H9 (cell line): ENCODE measurements around the gene CD226. TPM values are rescaled to one million over a fixed set of nuclear protein-coding genes. Genes with fewer than 3 reads are reported as not detected.

Experiments
- DNase-seq: peaks from one replicate; pipeline ENCODE4 v3.0.0-alpha.2; 2017
- H2AFZ ChIP-seq: one replicate; pipeline ENCODE4 v1.6.1; 2013; ENCODE audit warnings: mild to moderate bottlenecking, low read length, control low read depth, moderate library complexity
- H2AK5ac ChIP-seq: 2 replicates; pipeline ENCODE4 v1.6.1; 2013; ENCODE audit warnings: low read length, control low read depth, mixed read lengths; ENCODE audit not compliant: insufficient read length
- H2BK120ac ChIP-seq: one replicate; pipeline ENCODE4 v1.6.1; 2013; ENCODE audit warnings: low read depth, mild to moderate bottlenecking, low read length, control low read depth, inconsistent platforms; ENCODE audit not compliant: poor library complexity, severe bottlenecking
- H2BK12ac ChIP-seq: 2 replicates; pipeline ENCODE4 v1.6.1; 2013; ENCODE audit warnings: low read length, control low read depth, mixed read lengths, low read depth; ENCODE audit not compliant: insufficient read length
- H2BK15ac ChIP-seq: 2 replicates; pipeline ENCODE4 v1.6.1; 2013; ENCODE audit warnings: low read depth, low read length, control low read depth
- H2BK20ac ChIP-seq: one replicate; pipeline ENCODE4 v1.6.1; 2013; ENCODE audit warnings: low read depth, mild to moderate bottlenecking, low read length, control low read depth, inconsistent platforms; ENCODE audit not compliant: poor library complexity, severe bottlenecking
- H2BK5ac ChIP-seq: 2 replicates; pipeline ENCODE4 v1.6.1; 2013; ENCODE audit warnings: low read length, control low read depth, mixed read lengths; ENCODE audit not compliant: insufficient read length
- H3K14ac ChIP-seq: 2 replicates; pipeline ENCODE4 v1.6.1; 2013; ENCODE audit warnings: low read length, control low read depth; ENCODE audit not compliant: insufficient read depth
- H3K18ac ChIP-seq: 2 replicates; pipeline ENCODE4 v1.6.1; 2013; ENCODE audit warnings: low read depth, mild to moderate bottlenecking, mixed read lengths, low read length, control low read depth; ENCODE audit not compliant: insufficient read length
- H3K23ac ChIP-seq: 2 replicates; pipeline ENCODE4 v1.6.1; 2013; ENCODE audit warnings: low read length, control low read depth, mixed read lengths, low read depth; ENCODE audit not compliant: insufficient read length
- H3K23me2 ChIP-seq: 2 replicates; pipeline ENCODE4 v1.6.1; 2013; ENCODE audit warnings: low read depth, mild to moderate bottlenecking, mixed read lengths, low read length, control low read depth; ENCODE audit not compliant: insufficient read length, poor library complexity, severe bottlenecking
- H3K27ac ChIP-seq: 2 replicates; pipeline ENCODE4 v1.5.1; 2013; ENCODE audit warnings: low read length, control low read depth, mixed read lengths, low read depth; ENCODE audit not compliant: insufficient read length
- H3K27me3 ChIP-seq: 2 replicates; pipeline ENCODE4 v1.6.1; 2013; ENCODE audit warnings: low read length, control low read depth, inconsistent platforms; ENCODE audit not compliant: insufficient read depth
- H3K4ac ChIP-seq: 2 replicates; pipeline ENCODE4 v1.6.1; 2013; ENCODE audit warnings: low read depth, mild to moderate bottlenecking, control low read depth, inconsistent platforms, low read length, moderate library complexity
- H3K4me1 ChIP-seq: 2 replicates; pipeline ENCODE4 v1.6.1; 2013; ENCODE audit warnings: low read length, control low read depth, inconsistent platforms; ENCODE audit not compliant: insufficient read depth
- H3K4me2 ChIP-seq: 2 replicates; pipeline ENCODE4 v1.6.1; 2013; ENCODE audit warnings: low read length, control low read depth, mixed read lengths; ENCODE audit not compliant: insufficient read length, insufficient read depth
- H3K56ac ChIP-seq: 2 replicates; pipeline ENCODE4 v1.6.1; 2013; ENCODE audit warnings: low read depth, mild to moderate bottlenecking, mixed read lengths, low read length, control low read depth; ENCODE audit not compliant: insufficient read length
- H3K79me1 ChIP-seq: 2 replicates; pipeline ENCODE4 v1.6.1; 2013; ENCODE audit warnings: low read depth, mild to moderate bottlenecking, moderate library complexity, low read length, control low read depth, inconsistent platforms; ENCODE audit not compliant: insufficient read depth, poor library complexity, severe bottlenecking
- H3K79me2 ChIP-seq: 2 replicates; pipeline ENCODE4 v1.6.1; 2013; ENCODE audit warnings: low read length, control low read depth, inconsistent platforms; ENCODE audit not compliant: insufficient read depth
- H3K9ac ChIP-seq: 2 replicates; pipeline ENCODE4 v1.6.1; 2013; ENCODE audit warnings: low read length, control low read depth, mixed read lengths; ENCODE audit not compliant: insufficient read length; ENCODE audit errors: extremely low read depth
- H3K9me3 ChIP-seq: one replicate; pipeline ENCODE4 v1.6.1; 2013; ENCODE audit warnings: low read depth, low read length, inconsistent platforms; ENCODE audit not compliant: control insufficient read depth
- H3T11ph ChIP-seq: one replicate; pipeline ENCODE4 v1.6.1; 2013; ENCODE audit warnings: mild to moderate bottlenecking, low read length, control low read depth, inconsistent platforms
- H4K20me1 ChIP-seq: one replicate; pipeline ENCODE4 v1.6.1; 2013; ENCODE audit not compliant: control insufficient read depth, insufficient read length, insufficient read depth
- H4K5ac ChIP-seq: 2 replicates; pipeline ENCODE4 v1.6.1; 2013; ENCODE audit warnings: low read depth, mild to moderate bottlenecking, mixed read lengths, low read length, control low read depth; ENCODE audit not compliant: insufficient read length
- H4K8ac ChIP-seq: replicated peaks from 2 replicates; pipeline ENCODE4 v1.6.1; 2013; ENCODE audit warnings: low read length, control low read depth, mixed read lengths, low read depth; ENCODE audit not compliant: insufficient read length
- H4K91ac ChIP-seq: 2 replicates; pipeline ENCODE4 v1.6.1; 2013; ENCODE audit warnings: low read depth, mild to moderate bottlenecking, moderate library complexity, mixed read lengths, low read length, control low read depth; ENCODE audit not compliant: insufficient read length
- H3K27ac Mint-ChIP-seq, 3 experiments: 2 replicates in 2 of 3; 3 replicates in 1 of 3; pipeline ENCODE4 v1.8.0; 2020 to 2021; ENCODE audit warnings: mixed read lengths in 3 of 3, mild to moderate bottlenecking in 1 of 3, moderate library complexity in 1 of 3
- H3K27me3 Mint-ChIP-seq: 2 replicates; pipeline ENCODE4 v1.8.0; 2021; ENCODE audit warnings: low read depth, mild to moderate bottlenecking, moderate library complexity, mixed read lengths
- H3K36me3 Mint-ChIP-seq, 3 experiments: 2 replicates in 2 of 3; 3 replicates in 1 of 3; pipeline ENCODE4 v1.8.0; 2020 to 2021; ENCODE audit warnings: low read depth in 3 of 3, mixed read lengths in 3 of 3; ENCODE audit not compliant: insufficient read depth in 1 of 3
- H3K4me1 Mint-ChIP-seq, 2 experiments: 2 replicates each; pipeline ENCODE4 v1.8.0; 2020; ENCODE audit warnings: mixed read lengths in 2 of 2
- H3K4me3 Mint-ChIP-seq, 2 experiments: 2 replicates in 1 of 2; 3 replicates in 1 of 2; pipeline ENCODE4 v1.8.0; 2020 to 2021; ENCODE audit warnings: mild to moderate bottlenecking in 2 of 2, mixed read lengths in 2 of 2, moderate library complexity in 1 of 2
- H3K9me3 Mint-ChIP-seq, 2 experiments: 2 replicates in 1 of 2; 3 replicates in 1 of 2; pipeline ENCODE4 v1.8.0; 2020; ENCODE audit warnings: mild to moderate bottlenecking in 2 of 2, mixed read lengths in 2 of 2, moderate library complexity in 1 of 2
- WGBS: extraction: QIAGEN DNeasy Blood & Tissue Kit; methylation state at CpG from one replicate; pipeline ENCODE4 v1.1.7; 2013; ENCODE audit warnings: missing lambda C conversion rate, low lambda C conversion rate, mixed read lengths; ENCODE audit not compliant: insufficient read length; ENCODE audit errors: extremely low coverage; 5-methylcytosine and 5-hydroxymethylcytosine counted together
- total RNA-seq: library from RNA; stranded (reverse); gene quantifications from 2 replicates; pipeline ENCODE4 v1.2.1, GENCODE V29; 2021
- TF ChIP-seq, protein P1 (sequence below): fragments of 200-600 bp; sonication (generic); conservative IDR thresholded peaks from 3 replicates; pipeline ENCODE4 v1.8.0; 2021; ENCODE audit warnings: antibody characterized with exemption, mild to moderate bottlenecking

The CD226 gene
- total RNA-seq, 1 experiment from 2014 or later: not detected

GRCh38 chr18:69876490-69876889 lies 71.2 kb downstream of the CD226 start:
- TF ChIP-seq, protein P1, sequence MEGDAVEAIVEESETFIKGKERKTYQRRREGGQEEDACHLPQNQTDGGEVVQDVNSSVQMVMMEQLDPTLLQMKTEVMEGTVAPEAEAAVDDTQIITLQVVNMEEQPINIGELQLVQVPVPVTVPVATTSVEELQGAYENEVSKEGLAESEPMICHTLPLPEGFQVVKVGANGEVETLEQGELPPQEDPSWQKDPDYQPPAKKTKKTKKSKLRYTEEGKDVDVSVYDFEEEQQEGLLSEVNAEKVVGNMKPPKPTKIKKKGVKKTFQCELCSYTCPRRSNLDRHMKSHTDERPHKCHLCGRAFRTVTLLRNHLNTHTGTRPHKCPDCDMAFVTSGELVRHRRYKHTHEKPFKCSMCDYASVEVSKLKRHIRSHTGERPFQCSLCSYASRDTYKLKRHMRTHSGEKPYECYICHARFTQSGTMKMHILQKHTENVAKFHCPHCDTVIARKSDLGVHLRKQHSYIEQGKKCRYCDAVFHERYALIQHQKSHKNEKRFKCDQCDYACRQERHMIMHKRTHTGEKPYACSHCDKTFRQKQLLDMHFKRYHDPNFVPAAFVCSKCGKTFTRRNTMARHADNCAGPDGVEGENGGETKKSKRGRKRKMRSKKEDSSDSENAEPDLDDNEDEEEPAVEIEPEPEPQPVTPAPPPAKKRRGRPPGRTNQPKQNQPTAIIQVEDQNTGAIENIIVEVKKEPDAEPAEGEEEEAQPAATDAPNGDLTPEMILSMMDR: no peak
- no peak overlapping the region for H2AK5ac ChIP-seq
- H2AFZ ChIP-seq: no peak overlapping the region
- no peak overlapping the region for H3K4me2 ChIP-seq
- no peak for DNase-seq
- H2BK120ac ChIP-seq: no peak overlapping the region
- H3T11ph ChIP-seq: no peak overlapping the region
- H3K27ac Mint-ChIP-seq: no peak overlapping the region; a peak in 1 of 7 replicates
- no peak overlapping the region for H2BK20ac ChIP-seq
- H3K27me3 ChIP-seq: no peaks in the 10 kb centered on the region
- no peak overlapping the region for H3K56ac ChIP-seq
- peaks cover 35 to 41% of the 10 kb centered on the region in 2 experiments for H3K4me1 Mint-ChIP-seq
- H2BK15ac ChIP-seq: no peak overlapping the region
- no peak overlapping the region for H3K9ac ChIP-seq
- H3K27ac ChIP-seq: no peak overlapping the region
- H3K36me3 Mint-ChIP-seq: peaks cover 2 to 4% (median 2%) of the 10 kb centered on the region in 3 experiments; a peak in 3 of 7 replicates
- no peaks in the 10 kb centered on the region for H4K20me1 ChIP-seq
- no peak overlapping the region for H3K4ac ChIP-seq
- no peak overlapping the region for H3K18ac ChIP-seq
- no peaks in the 10 kb centered on the region for H3K79me1 ChIP-seq
- H3K23me2 ChIP-seq: no peaks in the 10 kb centered on the region
- H3K79me2 ChIP-seq: no peaks in the 10 kb centered on the region
- H2BK12ac ChIP-seq: no peak overlapping the region
- no peak overlapping the region for H4K91ac ChIP-seq
- no peaks in the 10 kb centered on the region for H3K27me3 Mint-ChIP-seq
- H3K4me3 Mint-ChIP-seq: no peak overlapping the region
- H3K14ac ChIP-seq: no peak overlapping the region
- H3K4me1 ChIP-seq: peaks cover 5% of the 10 kb centered on the region; the same call in 1 of the 2 replicates
- H3K9me3 Mint-ChIP-seq: no peaks in the 10 kb centered on the region
- WGBS: no CpG with 5 or more reads among the region's 3 CpGs
- no peak overlapping the region for H4K8ac ChIP-seq
- H3K9me3 ChIP-seq: no peaks in the 10 kb centered on the region
- H3K23ac ChIP-seq: no peak overlapping the region
- H2BK5ac ChIP-seq: no peak overlapping the region
- no peak overlapping the region for H4K5ac ChIP-seq
